ENCODE data around the gene RAB40B. TPM values are rescaled to one million over a fixed set of nuclear protein-coding genes. Genes with fewer than 3 reads are reported as not detected.

RAB40B gene
- total RNA-seq, 2 donors from 2014 or later: 18.2 to 39.9 TPM

DNA sequence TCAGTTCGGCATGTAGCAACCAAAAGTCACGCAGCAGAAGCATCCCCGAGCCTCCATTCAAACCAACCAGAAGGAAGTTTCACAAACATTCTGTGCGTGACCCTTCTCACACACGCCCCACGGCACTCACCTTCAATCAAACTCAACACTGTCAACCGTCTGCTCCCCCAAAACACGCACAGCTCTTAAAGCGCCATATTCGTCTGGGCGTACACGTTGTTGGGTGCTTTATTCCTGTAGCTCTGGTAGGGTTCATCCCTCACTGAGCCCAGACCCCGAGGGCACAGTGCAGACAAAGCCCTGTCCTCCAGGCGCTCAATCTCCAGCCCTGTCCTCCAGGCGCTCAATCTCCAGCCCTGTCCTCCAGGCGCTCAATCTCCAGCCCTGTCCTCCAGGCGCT lies 2.2 kb downstream of the RAB40B start:
- Histone ChIP-seq H3K36me3 (replicated peaks in 1 of 2; ENCODE audit: insufficient read depth in 1 of 2, low read depth in 2 of 2) (no peaks in the 10 kb centered on the region), H3K9me3 (no peaks in the 10 kb centered on the region), H3K4me3 (no peak overlapping the region), H3K27ac (no peak overlapping the region), H3K27me3 (no peaks in the 10 kb centered on the region), H3K4me1 (peaks cover 35% of the 10 kb centered on the region)
- no peak for TF ChIP-seq POLR2A (IDR thresholded peaks at IDR 0.05)
- TF ChIP-seq, protein P1, sequence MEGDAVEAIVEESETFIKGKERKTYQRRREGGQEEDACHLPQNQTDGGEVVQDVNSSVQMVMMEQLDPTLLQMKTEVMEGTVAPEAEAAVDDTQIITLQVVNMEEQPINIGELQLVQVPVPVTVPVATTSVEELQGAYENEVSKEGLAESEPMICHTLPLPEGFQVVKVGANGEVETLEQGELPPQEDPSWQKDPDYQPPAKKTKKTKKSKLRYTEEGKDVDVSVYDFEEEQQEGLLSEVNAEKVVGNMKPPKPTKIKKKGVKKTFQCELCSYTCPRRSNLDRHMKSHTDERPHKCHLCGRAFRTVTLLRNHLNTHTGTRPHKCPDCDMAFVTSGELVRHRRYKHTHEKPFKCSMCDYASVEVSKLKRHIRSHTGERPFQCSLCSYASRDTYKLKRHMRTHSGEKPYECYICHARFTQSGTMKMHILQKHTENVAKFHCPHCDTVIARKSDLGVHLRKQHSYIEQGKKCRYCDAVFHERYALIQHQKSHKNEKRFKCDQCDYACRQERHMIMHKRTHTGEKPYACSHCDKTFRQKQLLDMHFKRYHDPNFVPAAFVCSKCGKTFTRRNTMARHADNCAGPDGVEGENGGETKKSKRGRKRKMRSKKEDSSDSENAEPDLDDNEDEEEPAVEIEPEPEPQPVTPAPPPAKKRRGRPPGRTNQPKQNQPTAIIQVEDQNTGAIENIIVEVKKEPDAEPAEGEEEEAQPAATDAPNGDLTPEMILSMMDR (IDR thresholded peaks at IDR 0.05): no peak
- WGBS, 2 donors: 95 to 97% methylated on average over 14 to 16 of the region's 17 CpGs
- ATAC-seq (no peak), DNase-seq (no peak)
- intact Hi-C loops (cut with DNase I): no loop called here

DNA sequence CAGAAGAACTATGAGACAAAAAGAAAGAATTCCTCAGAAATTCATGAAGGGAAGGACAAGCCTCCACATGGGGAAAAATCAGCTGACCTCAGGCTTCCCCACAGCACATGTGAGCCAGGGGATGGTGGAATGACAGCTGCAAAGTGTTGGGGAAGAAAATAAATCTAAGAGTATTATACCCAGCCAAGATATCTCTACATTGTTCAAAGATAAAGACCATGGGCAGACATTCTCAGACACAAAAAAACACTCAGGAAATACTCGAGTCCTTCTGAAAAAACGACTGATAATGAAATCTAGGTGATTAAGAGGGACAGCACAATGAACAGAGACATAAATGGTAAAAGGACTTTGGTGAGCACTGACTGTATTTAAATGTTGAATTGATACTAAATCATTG lies 3.9 kb downstream of the RAB40B start:
- TF ChIP-seq, protein P1 (IDR thresholded peaks at IDR 0.05): no peak
- no peak for TF ChIP-seq POLR2A (IDR thresholded peaks at IDR 0.05)
- DNase-seq: no peak
- intact Hi-C loops (cut with DNase I): no loop called here
- no peaks in the 10 kb centered on the region for H3K36me3 ChIP-seq (replicated peaks in 1 of 2; ENCODE audit: insufficient read depth in 1 of 2, low read depth in 2 of 2)
- H3K9me3 ChIP-seq: no peaks in the 10 kb centered on the region
- H3K27me3 ChIP-seq: no peaks in the 10 kb centered on the region
- no peak overlapping the region for H3K27ac ChIP-seq
- H3K4me1 ChIP-seq: peaks cover 35% of the 10 kb centered on the region
- WGBS, 2 donors: 62 to 81% methylated on average over 2 of the region's 2 CpGs
- H3K4me3 ChIP-seq: no peak overlapping the region
- ATAC-seq: no peak

DNA sequence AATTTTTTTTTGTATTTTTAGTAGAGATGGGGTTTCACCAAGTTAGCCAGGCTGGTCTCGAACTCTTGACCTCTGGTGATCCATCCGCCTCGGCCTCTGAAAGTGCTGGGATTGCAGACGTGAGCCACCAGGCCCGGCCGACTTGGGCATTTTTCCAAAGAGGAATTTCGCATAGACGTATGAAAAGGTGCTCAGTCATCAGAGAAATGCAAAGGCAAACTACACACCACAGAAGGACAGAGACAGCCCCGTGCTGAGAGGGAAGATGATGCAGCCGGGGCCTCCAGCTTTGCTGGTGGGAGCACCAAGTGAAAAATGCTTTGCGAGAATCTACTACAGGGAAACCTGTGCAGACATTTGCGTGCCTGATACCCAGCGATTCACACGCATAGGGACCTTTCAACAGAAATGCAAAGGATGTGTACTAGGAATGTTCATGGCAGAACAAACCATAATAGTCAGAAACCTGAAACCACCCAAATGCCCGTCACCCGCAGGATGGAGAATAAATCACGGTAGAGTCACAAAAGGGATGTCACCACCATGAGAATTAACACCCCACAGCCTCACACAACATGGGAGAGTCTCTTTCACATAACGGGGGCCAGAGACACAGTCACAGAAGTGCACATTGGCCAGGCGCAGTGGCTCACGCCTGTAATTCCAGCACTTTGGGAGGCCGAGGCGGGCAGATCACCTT lies 5.2 kb downstream of the RAB40B start:
- no peak overlapping the region for H3K4me3 ChIP-seq
- no peaks in the 10 kb centered on the region for H3K9me3 ChIP-seq
- WGBS, 2 donors: 92 to 93% methylated on average over 22 of the region's 22 CpGs
- H3K27me3 ChIP-seq: no peaks in the 10 kb centered on the region
- DNase-seq: no peak
- TF ChIP-seq POLR2A (IDR thresholded peaks at IDR 0.05): no peak
- TF ChIP-seq, protein P1 (IDR thresholded peaks at IDR 0.05): no peak
- H3K4me1 ChIP-seq: peaks cover 28% of the 10 kb centered on the region
- no peak overlapping the region for H3K27ac ChIP-seq
- ATAC-seq: no peak
- no peaks in the 10 kb centered on the region for H3K36me3 ChIP-seq (replicated peaks in 1 of 2; ENCODE audit: insufficient read depth in 1 of 2, low read depth in 2 of 2)
- intact Hi-C loops (cut with DNase I): no loop called here

DNA sequence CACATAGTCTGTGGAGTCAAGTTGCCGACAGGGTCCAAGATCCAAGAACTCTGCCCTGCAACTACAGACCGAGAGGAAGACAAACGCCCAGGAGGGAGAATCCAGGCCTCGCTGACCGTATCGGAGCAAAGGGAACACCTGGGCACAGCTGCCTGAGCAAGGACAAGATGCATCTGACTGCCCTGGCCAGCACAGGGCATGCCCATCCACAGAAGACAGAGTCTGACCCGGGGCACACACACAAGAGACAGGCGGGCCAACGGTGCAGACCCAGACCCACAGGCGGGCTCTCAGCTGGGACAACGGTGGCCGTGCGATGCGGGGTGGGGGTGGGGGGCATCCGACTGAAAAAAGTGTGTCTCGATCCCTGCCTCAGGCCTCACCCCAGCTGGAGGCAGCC lies 6.2 kb downstream of the RAB40B start:
- H3K36me3 ChIP-seq (replicated peaks in 1 of 2; ENCODE audit: insufficient read depth in 1 of 2, low read depth in 2 of 2): no peaks in the 10 kb centered on the region
- WGBS, 2 donors: 88 to 94% methylated on average over 15 of the region's 16 CpGs
- no peak overlapping the region for H3K4me3 ChIP-seq
- intact Hi-C loops (cut with DNase I): no loop called here
- H3K27ac ChIP-seq: no peak overlapping the region
- H3K27me3 ChIP-seq: no peaks in the 10 kb centered on the region
- ATAC-seq (no peak), DNase-seq (no peak)
- TF ChIP-seq, protein P1 (IDR thresholded peaks at IDR 0.05): no peak
- no peak for TF ChIP-seq POLR2A (IDR thresholded peaks at IDR 0.05)
- H3K9me3 ChIP-seq: no peaks in the 10 kb centered on the region
- peaks cover 27% of the 10 kb centered on the region for H3K4me1 ChIP-seq

DNA sequence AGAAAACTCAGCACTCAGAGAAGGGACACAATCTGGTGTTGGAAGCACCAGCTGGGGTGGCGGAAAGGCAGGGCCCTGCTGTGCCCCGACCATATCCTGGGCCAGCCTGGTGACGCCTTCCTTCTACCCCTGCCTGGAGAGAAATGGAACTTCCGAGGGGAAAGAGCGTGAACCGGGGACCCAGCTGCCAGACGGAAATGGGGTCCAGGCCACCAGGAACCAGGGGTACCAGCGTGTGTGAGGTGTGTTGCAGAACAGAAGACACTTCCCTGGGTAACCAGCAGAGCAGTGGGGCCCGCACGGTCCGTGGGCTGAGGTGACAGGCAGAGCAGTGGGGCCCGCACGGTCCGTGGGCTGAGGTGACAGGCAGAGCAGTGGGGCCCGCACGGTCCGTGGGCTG lies 6.8 kb downstream of the RAB40B start:
- Histone ChIP-seq H3K36me3 (replicated peaks in 1 of 2; ENCODE audit: insufficient read depth in 1 of 2, low read depth in 2 of 2) (no peaks in the 10 kb centered on the region), H3K9me3 (no peaks in the 10 kb centered on the region), H3K27me3 (no peaks in the 10 kb centered on the region), H3K27ac (no peak overlapping the region), H3K4me1 (peaks cover 25% of the 10 kb centered on the region), H3K4me3 (no peak overlapping the region)
- intact Hi-C loops (cut with DNase I): no loop called here
- WGBS, 2 donors: 92 to 93% methylated on average over 8 to 13 of the region's 17 CpGs
- no peak for DNase-seq
- no peak for ATAC-seq
- TF ChIP-seq POLR2A (IDR thresholded peaks at IDR 0.05): no peak
